ENCODE results near the gene CST11.

Gene CST11

DNA sequence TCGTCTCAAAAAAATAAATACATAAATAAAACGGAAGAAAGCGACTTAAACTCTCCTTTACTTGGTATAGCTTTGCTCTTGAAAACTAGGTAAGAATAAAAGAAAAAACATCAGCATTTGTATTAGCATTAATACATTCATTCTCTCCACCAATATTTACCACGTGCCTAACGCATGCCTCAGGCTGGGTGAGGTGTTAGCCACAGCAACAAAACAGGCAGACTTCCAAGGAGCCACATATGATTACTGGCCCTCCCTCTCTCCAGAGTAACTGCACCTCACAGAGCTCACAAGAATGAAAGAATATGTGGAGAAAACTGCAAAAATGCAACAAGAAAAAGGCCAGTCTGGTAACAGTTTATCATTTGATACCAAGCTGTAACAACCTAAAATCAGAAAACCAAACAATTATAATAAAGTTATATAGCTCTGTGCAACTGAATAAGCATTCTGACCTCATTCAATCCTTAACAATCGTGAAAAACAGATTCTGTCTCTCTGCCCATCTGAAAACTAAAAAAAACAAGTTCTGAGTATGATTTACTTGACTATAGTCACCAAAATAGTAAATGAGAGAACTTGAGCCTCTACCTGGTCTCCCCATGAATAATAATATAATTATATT is 36.6 kb downstream of the CST11 start:
- no peaks in the 10 kb centered on the region for H3K36me3 ChIP-seq (ENCODE audit: control insufficient read depth, insufficient read depth, low read length)
- TF ChIP-seq, protein P1, sequence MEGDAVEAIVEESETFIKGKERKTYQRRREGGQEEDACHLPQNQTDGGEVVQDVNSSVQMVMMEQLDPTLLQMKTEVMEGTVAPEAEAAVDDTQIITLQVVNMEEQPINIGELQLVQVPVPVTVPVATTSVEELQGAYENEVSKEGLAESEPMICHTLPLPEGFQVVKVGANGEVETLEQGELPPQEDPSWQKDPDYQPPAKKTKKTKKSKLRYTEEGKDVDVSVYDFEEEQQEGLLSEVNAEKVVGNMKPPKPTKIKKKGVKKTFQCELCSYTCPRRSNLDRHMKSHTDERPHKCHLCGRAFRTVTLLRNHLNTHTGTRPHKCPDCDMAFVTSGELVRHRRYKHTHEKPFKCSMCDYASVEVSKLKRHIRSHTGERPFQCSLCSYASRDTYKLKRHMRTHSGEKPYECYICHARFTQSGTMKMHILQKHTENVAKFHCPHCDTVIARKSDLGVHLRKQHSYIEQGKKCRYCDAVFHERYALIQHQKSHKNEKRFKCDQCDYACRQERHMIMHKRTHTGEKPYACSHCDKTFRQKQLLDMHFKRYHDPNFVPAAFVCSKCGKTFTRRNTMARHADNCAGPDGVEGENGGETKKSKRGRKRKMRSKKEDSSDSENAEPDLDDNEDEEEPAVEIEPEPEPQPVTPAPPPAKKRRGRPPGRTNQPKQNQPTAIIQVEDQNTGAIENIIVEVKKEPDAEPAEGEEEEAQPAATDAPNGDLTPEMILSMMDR (IDR thresholded peaks at IDR 0.05; ENCODE audit: insufficient read depth, low read length, poor library complexity, severe bottlenecking), result no peak
- H3K4me3 ChIP-seq (replicated peaks; ENCODE audit: low read depth, low read length), result no peak overlapping the region
- no peak for DNase-seq (ENCODE audit: extremely low read depth, insufficient read length)
- H3K27me3 ChIP-seq (replicated peaks; ENCODE audit: control insufficient read depth, insufficient read depth, low read length), result no peaks in the 10 kb centered on the region

DNA sequence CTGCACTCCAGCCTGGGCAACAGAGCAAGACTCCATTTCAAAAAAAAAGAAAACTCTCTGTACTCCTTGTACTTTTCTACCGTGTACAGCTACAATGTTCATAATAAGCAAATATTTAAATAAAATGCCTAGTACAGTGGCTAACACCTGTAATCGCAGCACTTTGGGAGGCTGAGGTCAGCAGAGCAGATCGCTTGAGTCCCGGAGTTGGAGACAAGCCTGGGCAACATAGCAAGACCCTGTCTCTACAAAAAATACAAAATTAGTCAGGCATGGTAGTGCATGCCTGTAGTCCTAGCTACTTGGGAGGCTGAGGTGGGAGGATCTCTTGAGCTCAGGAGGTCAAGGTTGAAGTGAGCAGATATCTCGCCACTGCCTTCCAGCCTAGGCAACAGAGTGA is 37.1 kb downstream of the CST11 start:
- Histone ChIP-seq H3K36me3 (ENCODE audit: control insufficient read depth, insufficient read depth, low read length) (no peaks in the 10 kb centered on the region), H3K4me3 (replicated peaks; ENCODE audit: low read depth, low read length) (no peak overlapping the region), H3K27me3 (replicated peaks; ENCODE audit: control insufficient read depth, insufficient read depth, low read length) (no peaks in the 10 kb centered on the region)
- DNase-seq (ENCODE audit: extremely low read depth, insufficient read length), result no peak
- TF ChIP-seq, protein P1 (IDR thresholded peaks at IDR 0.05; ENCODE audit: insufficient read depth, low read length, poor library complexity, severe bottlenecking), result no peak

DNA sequence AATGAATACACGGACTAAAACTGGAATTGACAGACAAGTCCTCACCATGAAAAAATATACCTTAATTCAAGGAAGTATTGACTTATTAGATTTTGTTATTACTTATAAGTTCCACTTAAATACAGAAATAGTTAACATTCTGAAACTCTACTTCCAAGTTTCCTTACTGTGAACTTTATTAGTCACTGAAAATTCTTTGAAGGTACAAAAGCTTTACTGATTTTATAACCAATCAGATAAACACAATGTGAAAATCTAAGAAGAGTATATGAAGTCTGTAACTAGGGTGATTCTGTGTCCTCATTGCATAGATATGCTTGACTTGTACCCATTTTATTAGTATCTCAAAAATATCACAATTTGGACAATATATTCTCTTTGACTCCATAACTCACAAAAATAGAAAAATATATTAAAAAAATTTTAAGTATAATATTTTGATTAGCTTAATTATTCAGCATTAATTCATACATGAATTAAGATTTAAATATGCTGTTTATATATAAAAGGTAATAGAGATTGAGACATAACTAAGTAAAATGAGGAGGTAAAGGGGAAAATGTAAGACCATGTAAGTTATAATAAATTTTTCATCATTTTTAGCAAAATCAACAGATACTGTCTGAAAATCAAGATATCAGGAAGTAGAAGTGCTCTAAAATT is 38.0 kb downstream of the CST11 start:
- DNase-seq (ENCODE audit: extremely low read depth, insufficient read length), result no peak
- H3K36me3 ChIP-seq (ENCODE audit: control insufficient read depth, insufficient read depth, low read length), result no peaks in the 10 kb centered on the region
- H3K4me3 ChIP-seq (replicated peaks; ENCODE audit: low read depth, low read length), result no peak overlapping the region
- no peaks in the 10 kb centered on the region for H3K27me3 ChIP-seq (replicated peaks; ENCODE audit: control insufficient read depth, insufficient read depth, low read length)
- TF ChIP-seq, protein P1 (IDR thresholded peaks at IDR 0.05; ENCODE audit: insufficient read depth, low read length, poor library complexity, severe bottlenecking), result no peak

DNA sequence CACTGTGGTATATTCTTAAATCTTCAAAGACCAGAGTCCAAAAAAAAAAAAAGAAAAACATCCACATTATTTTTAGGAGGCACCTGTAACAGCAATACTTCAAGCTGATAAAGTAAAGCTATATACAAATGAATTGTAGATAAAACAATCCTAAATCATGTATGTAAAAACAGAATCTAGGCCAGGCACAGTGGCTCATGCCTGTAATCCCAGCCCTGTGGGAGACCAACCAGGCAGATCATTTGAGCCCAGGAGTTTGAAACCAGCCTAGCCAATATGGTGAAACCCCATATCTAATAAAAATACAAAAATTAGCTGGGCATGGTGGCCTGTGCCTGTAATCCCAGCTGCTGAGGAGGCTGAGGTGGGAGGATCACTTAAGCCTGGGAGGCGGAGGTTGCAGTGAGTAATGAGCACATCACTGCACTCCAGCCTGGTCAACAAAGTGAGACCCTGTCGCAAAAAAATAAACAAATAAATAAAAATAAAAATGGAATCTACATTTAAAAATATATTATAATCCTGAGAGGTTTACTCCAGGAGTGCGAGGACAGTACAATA is 38.7 kb downstream of the CST11 start:
- no peaks in the 10 kb centered on the region for H3K36me3 ChIP-seq (ENCODE audit: control insufficient read depth, insufficient read depth, low read length)
- DNase-seq (ENCODE audit: extremely low read depth, insufficient read length), result no peak
- TF ChIP-seq, protein P1 (IDR thresholded peaks at IDR 0.05; ENCODE audit: insufficient read depth, low read length, poor library complexity, severe bottlenecking), result no peak

DNA sequence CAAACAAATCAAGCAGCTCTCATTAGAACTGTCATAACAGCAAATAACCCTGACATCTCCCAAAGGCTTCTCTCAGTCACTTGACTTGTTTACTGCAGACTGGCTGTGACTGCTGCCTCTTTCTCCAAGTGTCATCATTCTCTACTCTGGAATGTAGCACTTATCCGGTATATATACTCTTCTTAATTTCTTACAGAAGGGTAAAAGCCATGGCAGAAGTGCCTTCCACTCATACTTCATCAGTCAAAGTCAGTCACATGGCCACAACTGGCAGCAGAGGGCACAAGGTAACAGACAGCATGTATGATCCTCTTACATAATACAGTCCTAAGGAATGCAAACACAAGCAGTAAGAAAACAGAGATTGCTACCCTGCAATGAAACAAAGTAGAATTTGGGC is 40.6 kb downstream of the CST11 start:
- TF ChIP-seq, protein P1 (IDR thresholded peaks at IDR 0.05; ENCODE audit: insufficient read depth, low read length, poor library complexity, severe bottlenecking), result no peak
- no peak for DNase-seq (ENCODE audit: extremely low read depth, insufficient read length)
- H3K4me3 ChIP-seq (replicated peaks; ENCODE audit: low read depth, low read length), result no peak overlapping the region
- no peaks in the 10 kb centered on the region for H3K27me3 ChIP-seq (replicated peaks; ENCODE audit: control insufficient read depth, insufficient read depth, low read length)
- no peaks in the 10 kb centered on the region for H3K36me3 ChIP-seq (ENCODE audit: control insufficient read depth, insufficient read depth, low read length)

More for the DNA sequence above, 38.7 kb downstream of the CST11 start:
- Histone ChIP-seq H3K27me3 (replicated peaks; ENCODE audit: control insufficient read depth, insufficient read depth, low read length) (no peaks in the 10 kb centered on the region), H3K4me3 (replicated peaks; ENCODE audit: low read depth, low read length) (no peak overlapping the region)
